ENCODE measurements around the gene MRGPRD.
"Not testable (repeated sequence)": the region's sequence is repeated elsewhere in the genome, so short reads cannot be mapped to it uniquely, and the experiment has no call there.

The MRGPRD gene

DNA sequence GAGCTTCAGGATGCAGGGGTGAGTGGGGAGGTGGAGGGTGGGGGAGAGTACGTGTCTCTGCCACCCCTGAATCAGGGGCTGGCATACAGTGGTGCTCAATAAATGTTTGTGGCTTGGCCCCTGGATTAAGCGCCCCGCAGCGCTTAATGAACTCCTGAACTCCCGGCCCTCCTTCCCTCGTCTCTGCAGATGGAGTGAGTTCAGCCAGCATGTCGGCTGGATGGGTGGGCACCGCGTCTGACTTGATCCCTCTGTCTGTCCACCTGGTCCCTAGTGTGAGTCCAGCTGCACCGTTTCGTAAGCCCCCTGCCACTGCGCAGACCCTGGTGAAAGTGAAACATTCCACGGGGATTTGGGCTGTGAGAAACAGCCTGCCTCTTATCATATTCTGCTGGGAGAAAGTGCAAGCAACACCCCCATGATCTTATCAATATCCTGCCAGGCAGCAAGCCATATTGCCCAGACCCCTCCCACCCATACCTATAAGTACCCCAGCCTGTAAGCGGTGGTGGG, 12.0 kb upstream of the MRGPRD start:
- DNase-seq, result no peak

DNA sequence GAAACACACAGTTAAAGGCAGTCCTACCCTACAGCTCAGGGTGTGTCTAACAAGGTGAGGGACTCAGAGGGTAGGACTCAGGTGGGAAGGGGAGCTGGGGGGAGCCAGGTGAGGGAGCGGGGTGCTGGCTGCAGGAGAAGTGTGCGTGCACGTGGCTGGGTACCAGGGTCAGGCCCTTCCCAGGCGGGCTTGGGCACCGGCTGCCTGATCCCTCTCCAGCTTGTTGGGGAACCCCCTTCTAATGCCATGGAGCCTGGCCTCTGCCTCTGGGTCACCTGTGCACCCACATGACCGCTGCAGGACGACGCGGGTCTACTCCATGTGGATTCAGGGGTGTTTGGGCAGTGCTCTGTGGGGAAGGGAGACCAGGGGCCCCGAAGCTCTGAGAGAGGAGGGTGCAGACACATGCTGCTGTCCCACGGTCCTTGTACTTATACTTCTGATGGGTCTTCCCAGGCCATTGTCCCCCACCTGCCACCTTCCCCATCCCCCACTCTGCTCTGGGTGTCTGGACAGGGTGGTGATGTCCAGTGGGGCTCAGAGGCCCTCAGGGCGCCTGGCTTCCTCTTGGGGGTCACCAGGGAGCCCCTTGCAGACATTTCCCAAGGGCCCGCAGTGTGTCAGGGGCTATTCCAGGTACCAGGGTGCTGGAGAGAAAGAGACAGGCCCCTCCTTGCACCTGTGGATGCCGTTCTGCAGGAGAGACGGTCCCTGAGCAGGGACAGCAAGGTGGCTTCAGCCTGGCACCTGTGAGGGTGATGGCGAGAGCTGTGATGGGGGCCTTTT, 10.4 kb upstream of the MRGPRD start:
- no peak for DNase-seq

DNA sequence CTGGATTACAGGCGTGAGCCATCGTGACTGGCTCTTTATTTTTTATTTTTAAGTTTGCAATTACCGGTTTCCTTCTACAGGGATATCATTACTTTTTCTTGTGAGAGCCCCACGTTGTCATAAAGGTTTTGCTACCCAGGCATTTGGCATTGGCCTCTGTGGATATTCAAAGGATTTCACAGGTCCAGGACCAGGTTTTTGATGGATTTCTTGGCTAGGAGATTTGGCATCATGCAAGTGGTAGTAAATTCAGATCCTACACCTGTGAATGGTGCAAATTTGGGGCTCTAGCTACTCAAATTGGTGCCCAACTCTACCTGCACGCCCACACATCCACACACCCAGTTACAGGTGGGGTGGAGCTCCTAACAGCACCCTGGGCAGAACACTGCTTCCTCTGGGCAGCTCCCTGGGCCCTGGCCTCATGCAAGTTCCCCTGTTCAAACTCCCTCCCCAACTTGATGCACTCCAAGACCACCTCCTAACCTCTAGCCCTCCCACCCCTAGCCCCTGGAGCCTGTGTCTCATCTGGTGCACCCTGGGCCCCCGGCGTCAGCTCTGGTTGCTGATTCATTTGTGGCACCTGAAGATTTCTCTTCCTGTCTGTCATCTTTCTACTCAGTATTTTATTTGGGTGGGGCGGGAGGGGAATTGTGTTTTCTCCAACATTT, 9.3 kb upstream of the MRGPRD start:
- DNase-seq, result no peak

DNA sequence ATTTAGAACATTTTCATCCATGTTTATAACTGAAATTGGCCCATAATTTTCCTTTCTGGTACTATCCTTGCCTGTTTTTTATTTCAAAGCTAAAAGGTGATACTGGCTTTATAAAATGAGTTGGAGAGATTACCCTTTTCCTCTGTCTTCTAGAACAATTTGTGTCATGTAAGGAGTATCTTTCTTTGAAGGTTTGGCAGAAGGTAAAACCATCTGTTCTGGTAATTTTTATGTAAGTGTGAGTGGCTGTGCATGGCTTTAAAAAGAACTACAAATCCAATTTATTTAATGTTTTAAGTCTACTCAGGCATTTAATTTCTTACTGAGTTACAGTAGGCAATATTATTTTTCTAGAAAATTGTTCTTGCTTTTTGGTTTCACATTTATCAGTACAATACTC, 7.7 kb upstream of the MRGPRD start:
- no peak for DNase-seq

DNA sequence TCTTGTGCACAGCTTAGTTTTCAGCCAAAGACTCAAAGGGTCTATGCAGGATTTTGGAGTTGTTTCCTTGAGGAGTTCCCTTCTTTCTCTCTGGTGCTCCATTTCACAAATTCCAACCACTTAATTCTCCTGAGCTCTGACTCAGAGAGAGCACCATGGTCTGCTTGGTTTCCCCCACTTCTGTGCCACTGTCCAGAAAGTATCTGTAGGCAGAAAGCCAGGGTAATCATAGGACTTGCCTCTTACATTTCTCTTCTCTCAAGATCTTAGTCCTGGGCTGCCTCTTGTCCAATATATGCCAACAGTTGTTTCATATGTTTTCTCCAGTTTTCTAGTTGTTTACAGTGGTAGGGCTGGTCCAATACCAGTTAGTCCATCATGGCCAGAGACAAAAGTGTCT, 6.4 kb upstream of the MRGPRD start:
- no peak for DNase-seq

DNA sequence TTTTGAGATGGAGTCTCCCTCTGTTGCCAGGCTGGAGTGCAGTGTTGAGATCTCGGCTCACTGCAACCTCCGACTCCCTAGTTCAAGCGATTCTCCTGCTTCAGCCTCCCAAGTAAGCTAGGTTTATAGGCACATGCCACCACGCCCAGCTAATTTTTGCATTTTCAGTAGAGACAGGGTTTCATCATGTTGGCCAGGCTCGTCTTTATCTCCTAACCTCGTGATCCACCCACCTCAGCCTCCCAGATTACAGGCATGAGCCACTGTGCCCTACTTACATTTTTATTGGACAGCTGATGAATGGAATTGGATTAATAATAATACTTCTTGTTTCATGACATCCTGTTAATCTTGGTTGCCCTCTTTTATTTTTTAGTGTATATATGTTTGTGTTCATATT, 3.0 kb upstream of the MRGPRD start:
- DNase-seq, result no peak

DNA sequence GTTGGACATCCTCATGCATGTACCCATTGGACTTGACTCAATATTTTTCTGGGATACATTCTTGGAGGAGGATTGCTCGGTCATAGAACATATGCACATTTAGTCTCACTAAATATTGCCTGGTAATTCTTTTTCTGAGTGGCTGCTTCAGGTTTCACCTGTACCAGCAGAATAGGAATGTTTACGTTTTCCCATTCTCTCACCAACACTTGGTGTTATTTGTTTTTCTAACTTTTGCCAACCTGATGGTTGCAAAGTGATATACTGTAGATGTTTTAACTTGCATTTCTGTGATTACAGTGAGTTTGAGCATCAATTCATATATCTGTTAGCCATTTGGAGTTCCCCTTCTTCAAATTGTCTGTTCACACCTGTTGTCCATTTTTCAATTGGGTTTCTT, 1.3 kb upstream of the MRGPRD start:
- DNase-seq, result no peak

DNA sequence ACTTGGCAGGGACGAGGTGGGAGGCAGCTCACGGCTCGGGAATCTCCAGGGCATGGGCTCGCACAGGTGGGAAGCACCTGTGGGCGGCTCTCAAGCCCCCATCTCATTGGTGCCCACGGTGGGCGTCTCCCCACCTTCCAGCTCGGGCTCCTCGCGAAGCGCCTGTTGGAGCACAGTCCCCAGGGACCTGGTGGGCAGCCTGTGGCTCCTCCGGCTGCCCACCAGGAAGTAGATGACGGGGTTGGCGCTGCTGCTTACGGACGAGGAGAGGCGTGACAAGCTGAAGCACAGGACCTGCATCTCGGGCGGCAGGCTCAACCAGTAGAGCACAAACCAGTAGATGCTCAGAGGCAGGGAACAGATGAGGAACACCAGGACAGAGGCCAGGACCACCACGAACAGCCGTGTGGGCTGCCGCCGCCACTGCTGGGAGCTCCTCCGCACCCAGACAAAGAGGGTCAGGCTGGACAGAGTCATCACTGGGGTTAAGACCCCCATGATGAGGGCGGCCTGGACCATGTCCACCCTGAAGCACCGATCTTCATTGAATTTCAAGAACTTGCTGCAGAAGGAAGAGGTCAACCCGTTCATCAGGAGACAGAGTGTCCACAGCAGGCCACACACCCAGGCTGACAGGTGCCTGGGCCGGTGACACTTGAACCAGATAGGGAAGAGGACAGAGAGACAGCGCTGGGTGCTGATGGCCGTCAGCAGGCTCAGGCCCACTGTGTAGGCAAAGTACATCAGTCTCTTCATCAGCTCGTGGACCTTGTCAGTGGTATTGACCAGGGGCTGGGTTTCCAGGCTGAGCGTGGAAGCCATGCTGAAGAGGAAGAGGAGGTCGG, 633 bp downstream of the MRGPRD start:
- DNase-seq, result no peak

DNA sequence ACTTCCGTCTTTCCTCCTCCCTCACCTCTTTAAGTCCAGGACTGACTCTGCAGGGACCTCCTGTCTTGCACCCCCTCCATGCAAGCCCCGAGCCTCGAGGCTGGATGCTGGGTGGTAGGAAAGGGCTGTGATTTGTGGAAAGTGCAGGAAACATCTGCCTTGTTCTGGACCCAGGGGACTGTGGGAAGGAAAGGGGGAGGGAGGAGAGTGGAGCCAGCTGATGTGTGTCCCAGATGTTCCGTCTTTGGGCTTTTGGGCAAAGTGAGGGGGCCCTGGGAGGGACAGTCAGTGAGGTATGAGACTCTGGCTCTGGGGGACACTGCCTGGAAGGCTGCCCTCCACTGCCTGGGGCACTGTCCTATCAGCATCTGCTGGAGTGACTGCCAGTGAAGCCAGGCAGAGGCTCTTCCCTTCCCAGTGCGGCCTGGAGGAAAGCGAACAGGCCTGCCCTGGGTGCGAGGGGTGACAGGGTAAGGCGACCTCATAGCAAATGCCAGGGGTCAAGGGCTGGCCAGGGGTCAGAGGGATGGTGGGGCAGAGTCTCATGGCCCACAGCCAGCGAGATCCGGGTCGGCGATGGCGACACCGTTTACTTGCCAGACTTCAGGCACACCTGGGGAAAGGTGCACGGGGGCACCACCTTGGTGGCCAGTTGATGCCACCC, 1.7 kb downstream of the MRGPRD start:
- no peak for DNase-seq

DNA sequence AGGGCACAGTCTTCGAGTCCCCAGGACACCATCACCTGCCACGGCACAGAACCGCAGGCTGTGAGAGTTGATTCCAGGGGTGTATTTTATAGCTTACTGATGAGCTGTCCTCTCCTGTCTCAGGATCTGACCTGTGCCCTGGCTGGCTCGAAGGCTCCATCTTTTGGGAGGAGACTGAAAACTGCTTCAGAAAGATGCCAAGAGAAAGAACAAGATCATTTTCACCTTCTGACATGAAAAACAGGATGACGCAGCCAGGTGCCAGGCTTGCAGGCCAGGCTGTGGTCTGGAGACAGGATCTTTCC, 2.2 kb downstream of the MRGPRD start:
- no peak for DNase-seq

DNA sequence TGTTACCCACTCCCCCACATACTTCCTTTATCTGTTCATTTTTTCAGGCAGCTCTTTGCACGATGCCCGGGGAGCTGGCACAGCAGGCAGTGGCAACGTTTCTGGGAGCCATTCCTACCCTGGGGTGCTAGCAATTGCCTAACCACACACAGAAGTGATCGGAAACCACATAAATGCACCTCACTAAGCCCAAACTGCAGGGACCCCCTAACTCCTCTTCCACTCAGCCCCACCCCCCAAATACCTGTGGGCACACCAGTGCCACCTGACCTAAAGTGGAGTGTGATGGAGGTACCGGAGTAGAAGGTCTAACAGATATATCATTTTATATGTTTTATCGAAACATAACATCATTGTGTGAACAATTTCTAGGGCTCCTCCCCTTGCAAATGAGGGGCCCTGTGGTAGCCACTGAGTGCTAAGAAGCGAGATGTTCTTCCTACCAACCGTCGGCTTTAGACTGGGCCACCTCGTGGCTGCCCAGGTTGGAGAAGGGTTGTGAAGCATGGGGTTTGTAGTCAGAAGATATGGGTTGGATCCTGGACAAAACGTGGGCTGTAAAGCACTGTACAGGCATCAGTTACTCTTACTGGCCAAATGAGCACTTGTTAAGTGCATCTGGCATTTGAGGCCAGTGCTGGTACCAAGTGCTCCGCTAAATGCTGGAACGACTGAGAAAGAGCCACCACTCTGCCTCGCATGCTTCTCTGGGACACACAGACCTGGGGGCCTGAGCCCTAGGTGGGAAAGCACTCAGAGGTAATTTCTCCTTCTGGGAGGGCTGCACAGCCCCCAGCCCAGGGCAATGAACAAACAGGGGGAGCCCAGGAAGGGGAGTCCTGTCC, 2.8 kb downstream of the MRGPRD start:
- no peak for DNase-seq

DNA sequence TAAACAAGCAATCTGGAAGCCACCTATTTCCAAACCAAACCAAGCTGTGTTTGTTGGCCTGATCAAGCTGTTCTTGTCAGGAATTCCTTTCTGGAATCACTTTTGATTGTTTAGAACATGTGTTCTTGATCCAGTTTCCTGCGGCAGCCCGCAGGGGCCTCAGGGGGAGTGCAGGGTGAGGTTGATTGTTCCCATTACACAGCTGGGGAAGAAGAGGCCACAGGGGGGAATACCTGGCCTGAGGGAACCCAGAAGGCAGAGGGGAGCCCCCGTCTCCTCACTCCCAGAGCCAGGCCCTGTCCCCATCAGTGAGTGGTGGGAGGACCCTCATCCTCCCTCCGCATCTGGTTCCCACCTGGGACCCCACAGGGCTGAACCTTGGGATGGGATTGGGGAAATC, 4.2 kb downstream of the MRGPRD start:
- no peak for DNase-seq

DNA sequence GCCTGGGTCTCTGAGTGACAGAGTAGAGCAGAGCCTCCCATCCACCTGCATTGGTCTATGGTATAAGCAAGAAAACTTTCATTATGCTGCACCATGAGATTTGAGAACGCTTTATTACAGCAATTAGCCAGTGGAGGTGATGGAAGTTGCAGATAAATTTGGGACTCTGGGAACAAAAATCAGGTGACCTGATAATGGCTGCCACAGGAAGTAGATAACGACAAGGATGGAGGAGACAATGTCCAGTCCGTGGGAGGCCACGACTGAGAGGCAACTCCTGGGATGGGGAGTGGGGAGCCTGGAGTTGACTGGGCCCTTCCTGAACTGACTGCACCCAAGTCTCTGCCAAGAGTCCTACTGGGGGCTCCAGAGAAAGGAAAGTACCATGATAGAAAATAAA, 4.7 kb downstream of the MRGPRD start:
- DNase-seq, result no peak

DNA sequence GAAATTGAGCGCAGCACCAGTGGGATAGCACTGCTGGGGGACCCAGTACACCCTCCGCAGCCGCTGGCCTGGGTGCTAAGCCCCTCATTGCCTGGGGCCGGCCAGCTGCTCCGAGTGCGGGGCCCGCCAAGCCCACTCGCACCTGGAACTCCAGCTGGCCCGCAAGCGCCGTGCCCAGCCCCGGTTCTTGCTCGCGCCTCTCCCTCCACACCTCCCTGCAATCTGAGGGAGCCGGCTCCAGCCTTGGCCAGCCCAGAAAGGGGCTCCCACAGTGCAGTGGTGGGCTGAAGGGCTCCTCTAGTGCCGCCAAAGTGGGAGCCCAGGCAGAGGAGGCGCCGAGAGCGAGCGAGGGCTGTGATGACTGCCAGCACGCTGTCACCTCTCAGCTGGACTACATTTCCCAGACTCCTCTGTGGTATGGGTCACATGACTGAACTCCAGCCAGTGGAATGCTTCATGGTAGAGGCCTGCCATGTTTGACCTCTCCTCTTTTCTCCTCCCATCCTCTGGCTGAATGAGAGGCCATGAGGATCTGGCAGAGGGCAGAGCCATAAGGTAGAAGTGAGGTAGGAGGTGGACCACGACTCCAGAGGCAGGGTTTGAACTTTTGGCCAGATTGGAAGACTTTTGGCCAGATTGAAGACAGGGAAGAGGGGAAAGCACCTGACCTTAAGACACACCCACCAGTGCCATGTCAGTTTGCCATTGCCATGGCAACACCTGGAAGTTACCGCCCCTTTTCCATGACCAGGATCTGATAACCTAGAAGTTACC, 6.2 kb downstream of the MRGPRD start:
- DNase-seq, result no peak

DNA sequence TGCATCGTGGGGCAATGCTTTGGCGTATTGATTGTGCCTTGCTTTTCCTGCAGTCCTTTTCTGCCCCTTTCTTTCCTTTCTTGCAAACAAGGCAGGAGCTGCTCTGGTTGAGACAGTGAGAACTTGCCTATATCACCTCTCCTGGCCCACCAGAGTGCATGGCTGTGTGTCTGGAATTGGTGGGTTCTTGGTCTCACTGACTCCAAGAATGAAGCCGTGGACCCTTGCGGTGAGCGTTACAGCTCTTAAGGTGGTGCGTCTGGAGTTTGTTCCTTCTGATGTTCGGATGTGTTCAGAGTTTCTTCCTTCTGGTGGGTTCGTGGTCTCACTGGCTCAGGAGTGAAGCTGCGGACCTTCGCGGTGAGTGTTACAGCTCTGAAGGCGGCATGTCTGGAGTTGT, 7.1 kb downstream of the MRGPRD start:
- not testable (repeated sequence) for DNase-seq

DNA sequence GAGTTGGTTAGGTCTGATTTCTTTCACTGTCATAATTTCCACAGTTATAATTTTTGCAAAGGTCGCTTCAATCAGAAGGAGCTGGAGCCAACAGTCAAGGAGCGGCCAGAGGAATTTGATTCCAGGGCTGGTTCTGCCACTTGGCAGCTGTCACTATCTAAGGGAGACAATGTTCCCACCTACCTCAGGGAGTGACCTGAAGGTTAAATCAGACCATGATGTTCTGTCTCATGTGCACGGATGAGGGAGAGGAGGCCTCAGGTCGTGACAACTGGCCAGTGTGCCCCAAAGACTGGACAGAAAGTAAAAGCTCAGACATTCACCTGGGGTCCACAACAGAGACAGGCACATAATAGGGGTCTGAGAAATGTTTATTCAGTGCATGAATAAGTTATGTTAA, 7.6 kb downstream of the MRGPRD start:
- DNase-seq, result no peak

DNA sequence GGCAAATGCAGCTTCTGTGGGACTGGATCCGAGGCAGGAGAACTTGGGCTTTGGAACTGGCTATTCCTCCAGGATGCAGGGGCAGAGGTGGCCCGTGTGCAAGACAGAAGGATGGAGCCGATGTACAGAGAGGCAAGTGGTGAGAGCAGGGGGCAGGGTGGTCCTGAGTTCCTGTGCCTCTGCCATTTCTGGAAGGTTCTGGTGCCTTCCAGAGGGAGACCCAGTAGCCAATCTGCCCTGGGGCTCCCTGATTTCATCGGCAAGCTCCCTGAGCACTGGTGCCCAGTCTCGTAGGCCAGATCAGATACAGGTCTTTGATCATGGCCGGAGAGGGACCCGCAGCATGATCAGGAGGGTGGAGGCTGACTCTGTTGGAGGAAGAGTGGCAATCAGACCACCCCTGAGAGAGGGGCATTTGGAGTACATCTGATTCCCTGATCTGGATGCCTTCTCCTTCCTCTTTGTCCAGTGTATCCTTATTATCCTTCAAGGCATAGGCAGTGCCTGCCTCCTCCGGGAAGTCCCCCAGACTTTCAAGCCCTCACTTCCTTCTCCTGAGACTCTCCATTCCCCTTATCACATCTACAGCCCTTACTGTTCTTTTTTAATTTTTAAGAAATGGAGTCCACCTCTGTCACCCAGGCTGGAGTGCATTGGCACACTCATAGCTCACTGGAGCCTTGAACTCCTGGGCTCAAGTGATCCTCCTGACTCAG, 9.7 kb downstream of the MRGPRD start:
- no peak for DNase-seq

DNA sequence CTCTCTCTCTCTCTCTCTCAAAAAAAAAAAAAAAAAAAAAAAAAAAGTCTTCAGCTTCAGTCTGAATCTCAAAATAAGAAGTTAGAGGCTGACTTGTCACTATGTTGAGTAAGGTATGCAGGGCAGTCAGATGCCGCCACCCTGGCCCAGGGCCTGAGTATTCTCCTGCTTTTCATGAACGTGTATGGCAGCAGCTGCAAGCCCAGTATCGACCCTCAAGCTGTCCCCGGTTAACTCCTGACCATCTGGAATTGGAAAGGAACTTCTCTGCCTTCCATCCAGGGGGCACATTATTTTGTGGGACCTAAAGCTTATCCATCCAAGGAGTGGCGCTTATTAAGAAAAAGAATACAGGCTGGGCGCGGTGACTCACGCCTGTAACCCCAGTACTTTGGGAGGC, 11.4 kb downstream of the MRGPRD start:
- DNase-seq, result no peak

DNA sequence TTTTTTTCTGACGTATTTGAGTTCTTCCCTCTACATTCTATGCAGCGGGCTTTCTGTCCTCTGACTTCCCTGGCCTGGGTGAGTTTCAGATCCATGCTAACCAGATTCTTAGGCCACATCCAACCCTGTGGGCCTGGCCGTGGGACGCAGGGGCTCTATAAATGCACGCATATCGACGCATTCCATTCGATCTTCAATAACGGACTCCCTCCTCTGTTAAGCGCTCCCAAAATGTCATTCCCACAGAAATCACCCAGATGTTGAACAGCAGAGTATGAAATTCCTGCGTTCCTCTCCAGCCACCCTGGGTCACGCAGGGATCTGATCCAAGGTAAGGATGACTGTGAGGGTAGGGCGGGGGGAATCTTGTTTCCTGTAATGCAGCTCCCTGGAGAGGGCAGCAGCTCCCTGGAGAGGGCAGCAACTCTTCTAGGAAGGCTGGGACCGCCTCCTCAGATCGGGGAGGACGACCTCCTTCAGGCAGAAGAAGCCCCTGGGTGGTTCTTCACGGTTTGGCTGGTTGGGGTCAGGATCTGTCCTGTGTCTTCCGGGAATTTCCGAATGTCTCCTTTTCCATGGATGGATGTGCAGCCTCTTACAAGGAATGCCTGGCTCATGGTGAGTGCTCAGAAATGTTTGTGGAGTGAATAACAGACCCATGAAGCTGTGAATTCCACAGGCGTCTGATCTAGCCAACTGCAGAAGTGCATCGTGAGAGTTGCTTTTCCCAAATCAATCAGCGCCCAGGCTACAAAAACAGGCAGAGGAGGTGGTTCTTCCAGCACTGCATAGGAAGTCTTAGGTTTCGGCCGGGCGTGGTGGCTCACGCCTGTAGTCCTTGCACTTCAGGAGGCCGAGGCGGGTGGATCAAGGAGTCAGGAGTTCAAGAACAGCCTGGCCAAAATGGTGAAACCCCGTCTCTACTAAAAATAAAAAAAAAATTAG, 12.2 kb downstream of the MRGPRD start:
- DNase-seq, result no peak
